ENCODE measurements around the gene PCSK2.

The PCSK2 gene

GRCh38 chr20:17452441-17452840 lies 225.6 kb downstream of the PCSK2 start:
- no peak for DNase-seq

GRCh38 chr20:17453592-17453991 lies 226.8 kb downstream of the PCSK2 start:
- no peak for DNase-seq

DNA sequence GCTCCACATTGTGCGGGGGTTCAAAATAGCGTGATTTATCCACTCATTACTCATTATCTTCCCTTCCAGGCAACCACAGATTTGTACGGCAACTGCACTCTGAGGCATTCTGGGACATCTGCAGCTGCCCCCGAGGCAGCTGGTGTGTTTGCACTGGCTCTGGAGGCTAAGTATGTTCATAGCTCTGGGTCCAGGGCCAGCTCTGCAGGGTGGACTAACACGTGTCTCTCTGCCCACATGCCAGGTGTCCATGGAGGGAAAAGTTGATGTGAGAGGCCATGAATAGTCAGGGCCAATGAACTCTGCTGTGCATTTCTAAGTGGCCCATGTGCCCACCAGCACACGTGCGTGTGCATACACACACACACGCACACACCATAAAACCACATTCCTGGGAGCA lies 229.4 kb downstream of the PCSK2 start:
- no peak for DNase-seq

DNA sequence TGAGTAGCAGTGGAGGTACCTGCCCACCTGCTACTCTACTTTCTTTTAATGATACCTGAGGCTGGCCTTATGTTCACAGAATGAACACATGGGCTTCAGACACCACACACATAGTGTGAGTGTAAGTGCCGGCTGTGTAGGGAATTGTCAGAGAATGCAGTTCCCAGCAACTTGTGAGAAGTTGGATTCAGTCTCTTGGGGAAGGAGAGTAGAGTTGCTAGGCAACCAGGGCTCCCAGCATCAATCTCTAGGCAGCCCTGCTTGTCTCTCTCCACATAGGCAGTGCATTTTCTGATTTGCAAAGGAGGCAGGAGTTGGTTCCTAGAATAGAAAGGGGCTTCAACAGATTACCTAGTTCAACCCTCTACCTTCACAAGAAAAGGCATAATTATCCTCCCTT lies 230.2 kb downstream of the PCSK2 start:
- DNase-seq: no peak

- DNase-seq: no peak
Observed at GRCh38 chr20:17457588-17458190, 230.8 kb downstream of the PCSK2 start.

GRCh38 chr20:17460119-17460518 lies 233.3 kb downstream of the PCSK2 start:
- peak; percentile 10 for DNase-seq

GRCh38 chr20:17461941-17462340 lies 235.1 kb downstream of the PCSK2 start:
- no peak for DNase-seq

GRCh38 chr20:17463711-17464110 lies 236.9 kb downstream of the PCSK2 start:
- DNase-seq: no peak

DNA sequence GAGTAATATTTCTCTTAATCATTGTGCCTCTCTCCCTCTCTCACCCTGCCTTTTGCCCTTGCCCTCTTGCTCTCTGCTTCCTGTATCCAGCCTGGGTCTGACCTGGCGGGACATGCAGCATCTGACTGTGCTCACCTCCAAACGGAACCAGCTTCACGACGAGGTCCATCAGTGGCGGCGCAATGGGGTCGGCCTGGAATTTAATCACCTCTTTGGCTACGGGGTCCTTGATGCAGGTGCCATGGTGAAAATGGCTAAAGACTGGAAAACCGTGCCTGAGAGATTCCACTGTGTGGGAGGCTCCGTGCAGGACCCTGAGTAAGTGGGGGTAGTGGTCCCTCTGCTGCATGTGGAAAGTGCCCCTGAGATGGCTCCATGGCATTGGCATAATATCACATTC lies 238.4 kb downstream of the PCSK2 start:
- no peak for DNase-seq

GRCh38 chr20:17466641-17467040 lies 239.8 kb downstream of the PCSK2 start:
- no peak for DNase-seq

DNA sequence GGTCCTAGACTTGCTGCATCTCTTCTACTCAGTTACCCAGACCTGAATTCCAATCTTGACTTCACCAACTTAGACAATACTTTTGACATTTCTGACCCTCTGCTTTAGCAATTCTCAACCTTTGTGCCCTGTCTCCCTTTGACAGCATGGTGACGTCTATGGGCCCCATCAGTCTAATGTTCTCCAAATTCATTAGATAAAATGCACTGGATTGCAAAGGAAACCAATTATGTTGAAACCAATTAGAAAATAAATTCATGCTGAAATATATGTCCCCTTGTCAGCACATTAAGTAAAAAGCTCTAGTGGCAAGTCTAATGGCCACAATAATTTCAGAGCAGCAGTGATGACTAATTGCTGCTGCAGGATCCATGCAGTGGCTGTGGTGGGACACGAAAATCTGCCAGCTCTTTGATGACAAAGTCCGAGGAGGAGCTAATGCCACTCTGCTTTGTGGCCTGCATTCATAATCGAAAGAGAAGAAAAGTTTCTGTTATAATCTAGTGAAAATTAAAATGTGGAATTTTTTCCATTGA lies 240.3 kb downstream of the PCSK2 start:
- no peak for DNase-seq

DNA sequence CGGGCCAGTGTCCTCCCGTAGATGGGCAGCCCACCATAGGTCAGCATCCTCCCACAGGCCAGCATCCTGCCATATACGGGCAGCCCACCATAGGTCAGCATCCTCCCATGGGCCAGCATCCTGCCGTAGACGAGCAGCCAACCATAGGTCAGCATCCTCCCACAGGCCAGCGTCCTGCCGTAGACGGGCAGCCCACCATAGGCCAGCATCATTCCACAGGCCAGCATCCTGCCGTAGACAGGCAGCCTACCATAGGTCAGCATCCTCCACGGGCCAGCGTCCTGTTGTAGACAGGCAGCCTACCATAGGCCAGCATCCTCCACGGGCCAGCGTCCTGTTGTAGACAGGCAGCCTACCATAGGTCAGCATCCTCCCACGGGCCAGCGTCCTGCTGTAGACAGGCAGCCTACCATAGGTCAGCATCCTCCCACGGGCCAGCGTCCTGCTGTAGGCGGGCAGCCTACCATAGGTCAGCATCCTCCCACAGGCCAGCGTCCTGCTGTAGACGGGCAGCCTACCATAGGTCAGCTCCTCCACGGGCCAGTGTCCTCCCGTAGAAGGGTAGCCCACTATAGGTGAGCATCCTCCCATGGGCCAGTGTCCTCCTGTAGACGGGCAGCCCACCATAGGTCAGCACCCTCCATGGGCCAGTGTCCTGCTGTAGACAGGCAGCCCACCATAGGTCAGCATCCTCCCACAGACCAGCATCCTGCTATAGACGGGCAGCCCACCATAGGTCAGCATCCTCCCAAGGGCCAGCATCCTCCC lies 241.4 kb downstream of the PCSK2 start:
- DNase-seq: no peak

GRCh38 chr20:17469246-17470030 lies 242.6 kb downstream of the PCSK2 start:
- no peak for DNase-seq

- DNase-seq: no peak
Observed at GRCh38 chr20:17470521-17470920, 243.7 kb downstream of the PCSK2 start.

GRCh38 chr20:17470973-17471372 lies 244.1 kb downstream of the PCSK2 start:
- DNase-seq: no peak

- no peak for DNase-seq
Observed at GRCh38 chr20:17471606-17472187, 244.9 kb downstream of the PCSK2 start.

DNA sequence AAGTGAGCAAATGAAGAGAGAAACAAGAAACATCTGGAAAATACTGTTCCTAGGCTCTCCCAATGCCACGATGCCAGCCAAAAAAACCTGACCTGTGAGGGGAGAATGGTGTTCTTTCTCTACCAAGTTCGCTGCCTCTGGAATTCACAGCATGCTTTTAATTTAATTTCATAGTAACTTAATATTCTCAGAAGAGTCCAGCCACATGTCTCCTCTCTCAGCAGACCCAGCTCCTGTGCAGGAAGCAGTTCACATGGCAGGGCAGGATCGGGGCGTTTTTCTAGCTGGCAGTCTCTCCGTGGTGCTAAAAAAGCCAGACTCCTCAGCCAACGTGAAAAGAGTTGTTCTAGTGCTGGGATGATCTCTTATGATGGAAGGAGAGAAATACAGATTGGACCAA lies 246.8 kb downstream of the PCSK2 start:
- DNase-seq: no peak

GRCh38 chr20:17479063-17479657 lies 252.3 kb downstream of the PCSK2 start:
- no peak for DNase-seq

- no peak for DNase-seq
Observed at GRCh38 chr20:17480696-17481095, 253.9 kb downstream of the PCSK2 start.

GRCh38 chr20:17481661-17482060 lies 254.8 kb downstream of the PCSK2 start:
- DNase-seq: no peak

GRCh38 chr20:17482536-17482935 lies 255.7 kb downstream of the PCSK2 start:
- no peak for DNase-seq

DNA sequence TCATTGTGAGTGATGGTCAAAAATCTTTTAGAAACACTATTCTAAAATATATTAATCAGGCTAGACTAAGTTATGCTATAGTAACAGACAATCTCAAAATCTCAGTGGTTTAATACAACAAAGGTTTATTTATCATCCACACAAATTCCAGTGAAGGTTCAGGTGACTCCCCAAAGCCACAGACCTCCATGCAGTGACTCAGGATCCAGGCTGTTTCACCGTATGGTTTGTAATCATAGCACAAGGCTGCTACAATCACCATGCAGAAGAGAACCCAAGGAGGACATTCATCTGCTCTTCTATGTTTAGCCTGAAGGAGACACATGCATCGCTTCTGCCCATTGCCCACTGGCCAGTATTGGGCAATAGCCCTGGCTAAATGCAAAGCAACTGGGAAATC lies 258.2 kb downstream of the PCSK2 start:
- DNase-seq: no peak
